Neutrophil (primary cell): ENCODE results near the gene SYT14.
"Not testable (repeated sequence)": the region's sequence is repeated elsewhere in the genome, so short reads cannot be mapped to it uniquely, and the experiment has no call there.

Source experiments
- H3K27ac ChIP-seq: fragments of 200-600 bp; sonication (generic); 2 replicates; pipeline ENCODE4 v1.5.1; 2016; ENCODE audit warnings: mild to moderate bottlenecking, moderate library complexity
- H3K27me3 ChIP-seq: fragments of 200-600 bp; sonication (generic); 2 replicates; pipeline ENCODE4 v1.6.0; 2016; ENCODE audit warnings: mild to moderate bottlenecking
- H3K36me3 ChIP-seq: fragments of 200-600 bp; sonication (generic); 2 replicates; pipeline ENCODE4 v1.5.1; 2017
- H3K4me1 ChIP-seq, 2 experiments: fragments of 200-600 bp in 1 of 2; sonication (generic) in 1 of 2; 1 replicate in 1 of 2; 2 replicates in 1 of 2; pipeline versions ENCODE4 v1.5.1 to v1.6.1; 2013 to 2016; ENCODE audit warnings: low read depth in 1 of 2, low read length in 1 of 2, mild to moderate bottlenecking in 1 of 2, moderate library complexity in 1 of 2; ENCODE audit not compliant: control insufficient read depth in 1 of 2, insufficient read depth in 1 of 2
- H3K4me3 ChIP-seq, 2 experiments: fragments of 200-600 bp in 1 of 2; sonication (generic) in 1 of 2; 1 replicate in 1 of 2; 2 replicates in 1 of 2; pipeline ENCODE4 v1.5.1; 2013 to 2016; ENCODE audit warnings: low read depth in 1 of 2, low read length in 1 of 2, mild to moderate bottlenecking in 1 of 2, moderate library complexity in 1 of 2
- H3K9me3 ChIP-seq: fragments of 200-600 bp; sonication (generic); 2 replicates; pipeline ENCODE4 v1.5.1; 2016
- TF ChIP-seq, protein P1 (sequence below): fragments of 200-600 bp; sonication (generic); IDR thresholded peaks from 2 replicates; pipeline ENCODE4 v1.5.1; 2016; ENCODE audit warnings: antibody characterized with exemption

The SYT14 gene

DNA sequence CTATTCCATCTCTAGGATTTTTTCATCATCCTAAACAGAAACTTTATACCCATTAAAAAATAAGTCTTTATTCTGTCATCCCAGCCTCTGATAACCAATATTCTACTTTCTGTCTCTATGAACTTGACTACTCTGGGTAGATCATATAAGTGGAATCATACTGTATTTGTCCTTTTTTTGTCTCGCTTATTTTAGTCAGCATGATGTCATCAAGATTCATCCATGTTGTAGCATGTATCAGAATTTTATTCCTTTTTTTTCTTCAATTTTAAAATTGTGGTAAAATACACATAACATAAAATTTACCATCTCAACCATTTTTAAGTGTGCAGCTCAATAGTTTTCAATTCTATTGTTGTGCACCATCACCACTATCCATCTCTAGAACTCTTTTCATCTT, 90.0 kb downstream of the SYT14 start:
- Histone ChIP-seq H3K9me3 (no peaks in the 10 kb centered on the region), H3K4me3 (no peak overlapping the region), H3K27ac (no peak overlapping the region), H3K4me1 (no peaks in the 10 kb centered on the region), H3K36me3 (no peaks in the 10 kb centered on the region), H3K27me3 (no peaks in the 10 kb centered on the region)
- TF ChIP-seq, protein P1, sequence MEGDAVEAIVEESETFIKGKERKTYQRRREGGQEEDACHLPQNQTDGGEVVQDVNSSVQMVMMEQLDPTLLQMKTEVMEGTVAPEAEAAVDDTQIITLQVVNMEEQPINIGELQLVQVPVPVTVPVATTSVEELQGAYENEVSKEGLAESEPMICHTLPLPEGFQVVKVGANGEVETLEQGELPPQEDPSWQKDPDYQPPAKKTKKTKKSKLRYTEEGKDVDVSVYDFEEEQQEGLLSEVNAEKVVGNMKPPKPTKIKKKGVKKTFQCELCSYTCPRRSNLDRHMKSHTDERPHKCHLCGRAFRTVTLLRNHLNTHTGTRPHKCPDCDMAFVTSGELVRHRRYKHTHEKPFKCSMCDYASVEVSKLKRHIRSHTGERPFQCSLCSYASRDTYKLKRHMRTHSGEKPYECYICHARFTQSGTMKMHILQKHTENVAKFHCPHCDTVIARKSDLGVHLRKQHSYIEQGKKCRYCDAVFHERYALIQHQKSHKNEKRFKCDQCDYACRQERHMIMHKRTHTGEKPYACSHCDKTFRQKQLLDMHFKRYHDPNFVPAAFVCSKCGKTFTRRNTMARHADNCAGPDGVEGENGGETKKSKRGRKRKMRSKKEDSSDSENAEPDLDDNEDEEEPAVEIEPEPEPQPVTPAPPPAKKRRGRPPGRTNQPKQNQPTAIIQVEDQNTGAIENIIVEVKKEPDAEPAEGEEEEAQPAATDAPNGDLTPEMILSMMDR = no peak

DNA sequence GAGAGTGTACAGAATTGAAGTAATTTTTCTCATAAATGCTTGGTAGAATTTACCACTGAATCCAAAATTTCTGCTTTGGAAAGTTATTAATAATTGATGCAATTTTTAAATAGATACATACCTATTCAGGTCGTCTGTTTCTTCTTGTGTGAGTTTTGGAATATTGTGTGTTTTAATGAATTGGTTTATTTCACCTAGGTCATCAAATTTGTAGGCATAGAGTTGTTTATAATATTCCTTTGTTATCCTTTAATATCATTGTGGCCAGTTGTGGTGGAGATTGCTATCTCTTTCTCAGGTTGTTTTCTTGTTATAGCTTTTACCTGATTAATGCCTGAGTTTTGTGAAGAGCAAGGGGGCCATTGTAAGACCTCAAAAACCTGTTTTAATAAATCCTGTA, 93.5 kb downstream of the SYT14 start:
- TF ChIP-seq, protein P1 = no peak
- H3K4me1 ChIP-seq = no peaks in the 10 kb centered on the region
- H3K27me3 ChIP-seq = no peaks in the 10 kb centered on the region
- H3K9me3 ChIP-seq = no peaks in the 10 kb centered on the region
- no peak overlapping the region for H3K4me3 ChIP-seq
- no peaks in the 10 kb centered on the region for H3K36me3 ChIP-seq
- H3K27ac ChIP-seq = no peak overlapping the region

DNA sequence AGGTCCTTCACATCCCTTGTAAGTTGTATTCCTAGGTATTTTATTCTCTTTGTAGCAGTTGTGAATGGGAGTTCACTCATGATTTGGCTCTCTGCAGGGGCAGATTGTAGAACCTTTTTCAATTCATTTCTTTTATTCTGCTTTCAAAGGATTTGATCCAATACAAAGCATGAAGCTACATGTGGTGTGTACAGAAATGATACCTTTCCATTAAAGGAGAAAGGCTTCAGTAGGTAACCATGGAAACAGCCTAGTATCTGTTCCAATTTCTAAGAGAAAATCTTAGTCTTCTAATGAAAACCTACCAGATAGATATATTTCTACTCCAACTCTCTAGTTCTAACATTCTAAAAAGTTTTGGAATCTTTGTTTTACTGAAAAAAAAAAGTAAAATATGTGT, 105.0 kb downstream of the SYT14 start:
- Histone ChIP-seq H3K27ac (no peak overlapping the region), H3K27me3 (no peaks in the 10 kb centered on the region)
- TF ChIP-seq, protein P1 = no peak

DNA sequence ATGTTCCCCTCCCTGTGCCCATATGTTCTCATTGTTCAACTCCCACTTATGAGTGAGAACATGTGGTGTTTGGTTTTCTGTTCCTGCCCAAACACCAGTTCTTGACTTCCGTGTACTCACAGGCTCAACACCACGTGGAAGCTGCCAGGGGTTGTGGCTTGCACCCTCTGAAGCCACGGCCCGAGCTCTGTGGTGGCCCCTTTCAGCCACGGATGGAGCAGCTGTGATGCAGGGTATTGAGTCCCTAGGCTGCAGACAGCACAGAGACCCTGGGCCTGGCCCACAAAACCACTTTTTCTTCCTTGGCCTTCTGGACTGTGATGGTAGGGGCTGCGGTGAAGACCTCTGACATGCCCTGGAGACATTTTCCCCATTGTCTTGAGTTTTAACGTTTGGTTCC, 111.6 kb downstream of the SYT14 start:
- Histone ChIP-seq H3K27ac (no peak overlapping the region), H3K4me3 (no peak overlapping the region), H3K36me3 (no peaks in the 10 kb centered on the region), H3K9me3 (no peaks in the 10 kb centered on the region), H3K27me3 (no peaks in the 10 kb centered on the region), H3K4me1 (no peaks in the 10 kb centered on the region)
- TF ChIP-seq, protein P1 = no peak

More for the DNA sequence above, 105.0 kb downstream of the SYT14 start:
- no peaks in the 10 kb centered on the region for H3K36me3 ChIP-seq
- no peak overlapping the region for H3K4me3 ChIP-seq
- no peaks in the 10 kb centered on the region for H3K4me1 ChIP-seq
- no peaks in the 10 kb centered on the region for H3K9me3 ChIP-seq

DNA sequence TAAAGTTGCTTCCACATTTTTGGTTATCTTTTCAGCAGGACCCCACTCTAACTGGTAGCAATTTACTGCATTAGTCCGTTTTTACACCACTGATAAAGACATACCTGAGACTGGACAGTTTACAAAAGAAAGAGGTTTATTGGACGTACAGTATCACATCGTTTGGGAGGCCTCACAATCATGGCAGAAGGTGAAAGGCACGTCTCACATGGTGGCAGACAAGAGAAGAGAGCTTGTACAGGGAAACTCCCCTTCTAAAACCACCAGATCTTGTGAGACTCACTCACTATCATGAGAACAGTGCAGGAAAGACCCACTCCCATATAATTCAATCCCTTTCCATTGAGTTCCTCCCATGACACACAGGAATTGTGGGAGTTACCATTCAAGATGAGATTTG, 112.5 kb downstream of the SYT14 start:
- not testable (repeated sequence) for H3K4me3 ChIP-seq, H3K36me3 ChIP-seq, H3K4me1 ChIP-seq, H3K27ac ChIP-seq, H3K9me3 ChIP-seq, H3K27me3 ChIP-seq

DNA sequence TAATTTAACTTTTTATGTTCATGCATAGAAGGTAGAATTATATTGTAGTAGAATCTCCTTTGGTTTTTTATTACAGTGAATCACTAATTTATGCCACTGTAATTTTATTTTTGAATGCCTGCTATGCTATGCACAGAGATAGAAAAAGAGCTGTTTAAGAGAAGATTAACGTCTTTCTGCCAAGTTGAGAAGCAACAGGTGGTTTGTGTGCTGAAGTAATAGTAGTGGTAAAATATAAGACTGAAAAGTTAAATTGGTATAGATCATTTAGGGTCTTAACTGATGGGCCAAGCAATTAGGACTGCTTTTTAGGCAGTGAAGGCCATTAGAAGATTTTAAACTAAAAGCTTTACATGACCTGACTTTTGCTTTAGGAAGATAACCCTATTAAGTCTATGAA, 115.1 kb downstream of the SYT14 start:
- Histone ChIP-seq H3K36me3 (no peaks in the 10 kb centered on the region), H3K9me3 (no peaks in the 10 kb centered on the region), H3K4me1 (no peaks in the 10 kb centered on the region), H3K4me3 (no peak overlapping the region), H3K27ac (no peak overlapping the region), H3K27me3 (no peaks in the 10 kb centered on the region)
- TF ChIP-seq, protein P1 = no peak
